BLaER1 treated with 17β-estradiol and CSF1 and Interleukin-3, amounts not matched to agents 10 nM and 100 nM (cell line): ENCODE data around the gene TRPC1.

ENCODE experiments used
- H3K27ac ChIP-seq, 11 experiments: shearing (Covaris generic); formaldehyde crosslinking; 2 replicates each; pipeline ENCODE4 v1.8.1; 2022
- H3K27me3 ChIP-seq, 11 experiments: shearing (Covaris generic); formaldehyde crosslinking; 2 replicates each; pipeline ENCODE4 v1.8.1; 2022
- H3K36me3 ChIP-seq, 11 experiments: shearing (Covaris generic); formaldehyde crosslinking; 2 replicates each; pipeline ENCODE4 v1.8.1; 2022
- H3K4me1 ChIP-seq, 10 experiments: shearing (Covaris generic); formaldehyde crosslinking; 2 replicates each; pipeline ENCODE4 v1.8.1; 2022
- H3K4me2 ChIP-seq, 11 experiments: shearing (Covaris generic); formaldehyde crosslinking; 2 replicates each; pipeline ENCODE4 v1.8.1; 2022
- H3K4me3 ChIP-seq, 10 experiments: shearing (Covaris generic); formaldehyde crosslinking; 2 replicates each; pipeline ENCODE4 v1.8.1; 2022
- H3K9ac ChIP-seq, 11 experiments: shearing (Covaris generic); formaldehyde crosslinking; 2 replicates each; pipeline ENCODE4 v1.8.1; 2022
- H3K9me3 ChIP-seq, 11 experiments: shearing (Covaris generic); formaldehyde crosslinking; replicated peaks in 1 of 11; 2 replicates each; pipeline ENCODE4 v1.8.1; 2022
- H4K20me1 ChIP-seq, 11 experiments: shearing (Covaris generic); formaldehyde crosslinking; 2 replicates each; pipeline ENCODE4 v1.8.1; 2022
- Cebpa-rat ChIP-seq, 11 experiments: shearing (Covaris generic); IDR thresholded peaks; 2 replicates each; pipeline ENCODE4 v1.8.1; 2022

The TRPC1 gene

DNA sequence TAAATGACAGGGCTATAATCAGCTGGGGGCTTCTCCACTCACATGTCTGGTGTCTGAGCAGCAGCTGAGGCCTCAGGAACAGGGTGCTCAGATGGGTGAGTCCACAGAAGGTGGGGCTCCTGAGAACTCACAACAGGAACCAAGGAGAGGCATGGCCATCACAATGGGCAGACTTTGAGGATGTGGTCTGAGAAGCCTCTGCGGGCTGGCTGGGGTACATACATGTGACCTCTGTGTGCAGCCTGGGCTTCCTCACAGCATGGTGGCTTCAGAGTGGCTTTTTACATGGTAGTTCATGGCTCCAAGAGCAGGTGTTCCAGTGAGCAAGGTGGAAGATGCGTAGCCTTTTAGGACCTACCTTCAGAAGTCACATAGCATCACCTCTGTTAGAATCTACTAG is 58.8 kb downstream of the TRPC1 start:
- Histone ChIP-seq H3K4me3 (no peak overlapping the region), H3K9ac (no peak overlapping the region), H3K4me2 (no peak overlapping the region), H3K9me3 (no peaks in the 10 kb centered on the region), H3K4me1 (no peaks in the 10 kb centered on the region), H4K20me1 (no peaks in the 10 kb centered on the region), H3K36me3 (no peaks in the 10 kb centered on the region), H3K27ac (no peak overlapping the region), H3K27me3 (no peaks in the 10 kb centered on the region)
- TF ChIP-seq Cebpa-rat (IDR thresholded peaks at IDR 0.05): no peak

DNA sequence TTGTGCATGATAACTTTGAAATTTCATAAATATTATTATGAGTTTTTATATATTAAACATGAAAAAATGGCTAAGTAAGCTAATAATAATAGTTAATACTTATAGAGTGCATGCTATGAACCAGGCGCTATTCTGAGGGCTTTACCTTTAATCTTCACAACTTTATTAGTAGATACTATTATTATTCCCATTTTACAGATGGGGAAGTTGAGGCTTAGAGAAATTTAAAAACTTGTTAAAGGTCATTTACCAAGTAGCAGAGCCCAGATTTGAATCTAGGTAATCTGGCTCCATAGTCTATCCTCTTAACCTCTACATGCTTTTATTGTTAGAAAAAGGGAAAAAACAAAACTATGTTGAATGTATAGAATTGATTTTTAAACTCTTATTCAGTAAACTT is 60.4 kb downstream of the TRPC1 start:
- Histone ChIP-seq H3K27me3 (no peaks in the 10 kb centered on the region), H4K20me1 (no peaks in the 10 kb centered on the region), H3K4me1 (no peaks in the 10 kb centered on the region), H3K4me3 (no peak overlapping the region), H3K36me3 (no peaks in the 10 kb centered on the region), H3K27ac (no peak overlapping the region), H3K9ac (no peak overlapping the region), H3K9me3 (no peaks in the 10 kb centered on the region), H3K4me2 (no peak overlapping the region)
- no peak for TF ChIP-seq Cebpa-rat (IDR thresholded peaks at IDR 0.05)

DNA sequence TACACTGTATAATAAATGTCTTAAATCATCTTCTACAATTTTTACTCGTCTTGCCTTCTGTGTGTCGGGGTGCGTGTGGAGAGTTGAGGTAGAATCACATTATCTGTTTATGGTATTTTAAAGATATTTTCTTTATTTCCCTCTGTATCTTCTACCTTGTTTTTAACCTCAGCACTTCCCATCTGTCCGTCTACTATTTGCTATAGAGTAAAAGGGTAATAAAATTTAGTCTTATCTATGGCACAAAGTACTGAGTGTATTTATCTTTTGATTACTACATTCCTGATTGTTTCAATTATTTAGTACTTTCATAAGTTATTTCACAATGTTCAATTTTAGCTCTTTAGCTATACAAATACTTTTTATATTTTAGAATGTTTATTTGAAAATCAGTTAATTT is 62.2 kb downstream of the TRPC1 start:
- no peak for TF ChIP-seq Cebpa-rat (IDR thresholded peaks at IDR 0.05)
- no peaks in the 10 kb centered on the region for H3K27me3 ChIP-seq
- H3K9me3 ChIP-seq: no peaks in the 10 kb centered on the region
- no peak overlapping the region for H3K27ac ChIP-seq
- H3K9ac ChIP-seq: no peak overlapping the region
- H3K4me3 ChIP-seq: no peak overlapping the region
- H4K20me1 ChIP-seq: no peaks in the 10 kb centered on the region
- H3K4me2 ChIP-seq: no peak overlapping the region
- H3K4me1 ChIP-seq: no peaks in the 10 kb centered on the region
- no peaks in the 10 kb centered on the region for H3K36me3 ChIP-seq

DNA sequence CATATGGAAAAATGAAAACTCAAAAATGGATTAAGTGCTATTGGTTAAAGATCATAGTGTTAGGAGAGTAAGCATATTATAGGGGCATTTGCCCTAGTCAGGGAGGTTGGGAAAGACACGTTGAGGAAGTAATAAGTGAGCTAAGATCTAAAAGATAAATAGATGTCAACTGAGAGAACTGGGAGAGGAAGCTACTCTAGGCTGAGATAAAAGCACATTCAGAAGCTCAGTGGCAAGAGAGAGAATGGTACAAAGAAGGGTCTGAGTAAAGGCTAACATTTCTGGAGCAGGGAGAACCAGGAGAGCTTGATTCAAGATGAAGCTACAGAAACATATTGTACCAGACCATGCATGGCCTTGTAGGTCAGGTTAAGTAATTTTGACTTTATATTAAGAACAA is 63.9 kb downstream of the TRPC1 start:
- no peaks in the 10 kb centered on the region for H4K20me1 ChIP-seq
- H3K36me3 ChIP-seq: no peaks in the 10 kb centered on the region

DNA sequence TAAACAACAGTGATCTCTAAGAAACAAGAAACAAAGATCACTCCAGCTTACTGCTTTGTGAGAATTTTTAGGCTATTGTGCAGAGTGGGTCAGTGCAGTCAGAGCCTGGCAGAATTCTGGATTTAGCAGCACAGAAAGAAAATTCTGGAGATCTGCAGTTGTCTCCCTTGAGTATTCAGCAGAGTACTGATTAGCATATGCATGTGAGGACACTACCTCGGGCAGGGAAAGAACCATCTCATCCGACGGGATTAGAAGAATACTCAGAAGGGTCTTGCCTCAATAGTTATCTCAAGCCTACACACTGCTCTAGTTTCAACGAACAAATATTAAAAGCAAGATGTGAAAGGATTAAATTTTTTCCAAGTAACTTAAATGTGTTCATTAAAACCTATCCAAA is 70.7 kb downstream of the TRPC1 start:
- no peak overlapping the region for H3K4me2 ChIP-seq
- no peak overlapping the region for H3K4me3 ChIP-seq
- H4K20me1 ChIP-seq: no peaks in the 10 kb centered on the region
- no peak for TF ChIP-seq Cebpa-rat (IDR thresholded peaks at IDR 0.05)
- no peaks in the 10 kb centered on the region for H3K4me1 ChIP-seq
- no peaks in the 10 kb centered on the region for H3K27me3 ChIP-seq
- H3K9me3 ChIP-seq: no peaks in the 10 kb centered on the region
- no peak overlapping the region for H3K27ac ChIP-seq
- H3K9ac ChIP-seq: no peak overlapping the region
- H3K36me3 ChIP-seq: no peaks in the 10 kb centered on the region

More for the DNA sequence above, 63.9 kb downstream of the TRPC1 start:
- Histone ChIP-seq H3K4me2 (no peak overlapping the region), H3K9me3 (no peaks in the 10 kb centered on the region), H3K9ac (no peak overlapping the region), H3K4me1 (no peaks in the 10 kb centered on the region), H3K27ac (no peak overlapping the region), H3K4me3 (no peak overlapping the region), H3K27me3 (no peaks in the 10 kb centered on the region)
- TF ChIP-seq Cebpa-rat (IDR thresholded peaks at IDR 0.05): no peak

DNA sequence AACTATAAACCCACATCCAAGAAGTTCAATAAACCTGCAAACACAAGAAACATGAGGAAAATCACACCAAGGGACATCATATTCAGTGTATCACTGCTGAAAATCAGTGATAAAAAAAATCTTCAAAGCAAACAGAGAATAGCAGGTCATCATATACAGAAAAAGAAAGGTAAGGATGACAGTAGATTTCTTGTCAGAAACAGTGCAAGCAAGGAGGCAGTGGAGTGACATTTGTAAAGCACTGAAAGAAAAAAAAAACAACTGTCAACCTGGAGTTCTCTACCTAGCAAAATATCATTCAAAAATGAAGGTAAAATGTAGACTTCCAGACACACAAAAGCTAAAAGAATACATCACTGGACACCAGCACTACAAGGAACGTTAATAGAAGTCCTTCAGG is 71.5 kb downstream of the TRPC1 start:
- Histone ChIP-seq H3K36me3 (no peaks in the 10 kb centered on the region), H3K9ac (no peak overlapping the region), H3K9me3 (no peaks in the 10 kb centered on the region), H3K4me3 (no peak overlapping the region), H3K4me1 (no peaks in the 10 kb centered on the region), H3K27me3 (no peaks in the 10 kb centered on the region), H3K27ac (no peak overlapping the region), H4K20me1 (no peaks in the 10 kb centered on the region), H3K4me2 (no peak overlapping the region)
- no peak for TF ChIP-seq Cebpa-rat (IDR thresholded peaks at IDR 0.05)

DNA sequence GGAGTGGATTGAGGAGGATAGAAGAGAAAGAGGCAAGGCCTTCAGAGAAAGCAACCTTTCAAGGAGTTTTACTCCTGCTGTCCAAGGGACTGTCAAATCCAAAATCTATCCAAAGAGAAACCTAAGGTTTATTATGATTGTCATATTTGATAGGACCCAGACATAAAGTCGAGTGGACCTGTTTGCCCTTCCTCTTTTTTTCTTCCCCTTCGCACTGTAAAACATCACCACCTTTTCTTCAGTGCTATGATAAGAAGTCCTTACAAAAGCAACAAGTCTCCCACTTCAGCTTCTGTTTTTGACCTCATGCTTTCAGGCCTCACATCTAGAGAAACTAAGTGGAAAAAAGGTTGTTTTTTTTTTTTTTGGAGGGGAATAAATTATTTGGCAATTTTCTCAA is 73.0 kb downstream of the TRPC1 start:
- Histone ChIP-seq H4K20me1 (no peaks in the 10 kb centered on the region), H3K27me3 (no peaks in the 10 kb centered on the region)

DNA sequence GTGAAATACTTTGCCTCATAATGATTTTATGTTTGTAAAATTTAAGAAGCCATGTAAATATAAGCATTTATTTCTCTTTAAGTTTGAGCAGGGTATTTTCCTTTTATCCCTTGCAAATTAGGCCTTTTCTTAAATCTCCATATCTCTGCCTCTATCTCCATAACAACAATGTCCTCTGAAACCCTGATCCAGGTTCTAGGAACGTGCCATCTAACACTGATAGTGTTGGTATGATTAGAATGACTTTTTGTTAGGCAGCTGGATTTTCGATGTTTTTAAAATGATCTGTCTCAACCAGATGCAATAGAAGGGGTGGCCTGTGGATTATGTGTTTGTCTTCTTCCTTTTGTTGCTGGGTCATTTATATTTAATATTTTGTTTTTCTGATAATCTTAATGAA is 77.9 kb downstream of the TRPC1 start:
- no peaks in the 10 kb centered on the region for H3K4me1 ChIP-seq
- peaks cover 0 to 5% (median 0%) of the 10 kb centered on the region in 11 experiments; a peak in 1 of 22 replicates for H3K36me3 ChIP-seq
- no peaks in the 10 kb centered on the region for H4K20me1 ChIP-seq
- no peak overlapping the region for H3K9ac ChIP-seq
- H3K4me3 ChIP-seq: no peak overlapping the region
- no peaks in the 10 kb centered on the region for H3K27me3 ChIP-seq
- no peaks in the 10 kb centered on the region for H3K9me3 ChIP-seq
- no peak overlapping the region for H3K27ac ChIP-seq
- no peak for TF ChIP-seq Cebpa-rat (IDR thresholded peaks at IDR 0.05)
- no peak overlapping the region for H3K4me2 ChIP-seq

More for the DNA sequence above, 73.0 kb downstream of the TRPC1 start:
- Histone ChIP-seq H3K36me3 (no peaks in the 10 kb centered on the region), H3K9me3 (no peaks in the 10 kb centered on the region), H3K27ac (no peak overlapping the region), H3K4me2 (no peak overlapping the region), H3K4me3 (no peak overlapping the region), H3K9ac (no peak overlapping the region), H3K4me1 (no peaks in the 10 kb centered on the region)
- no peak for TF ChIP-seq Cebpa-rat (IDR thresholded peaks at IDR 0.05)

DNA sequence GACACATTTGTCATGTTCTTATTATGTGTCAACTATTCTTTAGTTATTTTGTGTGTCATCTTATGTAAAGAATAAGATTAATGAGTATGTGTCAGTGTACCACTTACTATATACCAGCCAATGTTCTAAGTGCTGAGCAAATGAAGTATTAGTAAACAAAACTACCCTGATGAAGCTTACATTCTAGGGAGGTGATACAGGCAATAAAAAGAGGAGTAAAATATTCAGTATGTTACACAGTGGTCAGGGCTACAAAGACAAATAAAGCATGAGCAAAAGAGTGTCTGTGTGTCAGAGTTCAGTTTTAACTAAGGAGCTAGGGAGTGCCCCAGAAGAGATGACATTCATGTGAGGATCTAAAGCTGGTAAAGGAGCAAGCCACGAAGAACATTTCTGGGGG is 79.1 kb downstream of the TRPC1 start:
- peaks cover 0 to 5% (median 0%) of the 10 kb centered on the region in 11 experiments; a peak in 1 of 22 replicates for H3K36me3 ChIP-seq
- TF ChIP-seq Cebpa-rat (IDR thresholded peaks at IDR 0.05): no peak
- H3K27me3 ChIP-seq: no peaks in the 10 kb centered on the region
- H3K4me2 ChIP-seq: no peak overlapping the region
- H3K4me1 ChIP-seq: no peaks in the 10 kb centered on the region
- no peaks in the 10 kb centered on the region for H3K9me3 ChIP-seq
- H3K9ac ChIP-seq: no peak overlapping the region
- H4K20me1 ChIP-seq: no peaks in the 10 kb centered on the region
- H3K27ac ChIP-seq: no peak overlapping the region
- no peak overlapping the region for H3K4me3 ChIP-seq

DNA sequence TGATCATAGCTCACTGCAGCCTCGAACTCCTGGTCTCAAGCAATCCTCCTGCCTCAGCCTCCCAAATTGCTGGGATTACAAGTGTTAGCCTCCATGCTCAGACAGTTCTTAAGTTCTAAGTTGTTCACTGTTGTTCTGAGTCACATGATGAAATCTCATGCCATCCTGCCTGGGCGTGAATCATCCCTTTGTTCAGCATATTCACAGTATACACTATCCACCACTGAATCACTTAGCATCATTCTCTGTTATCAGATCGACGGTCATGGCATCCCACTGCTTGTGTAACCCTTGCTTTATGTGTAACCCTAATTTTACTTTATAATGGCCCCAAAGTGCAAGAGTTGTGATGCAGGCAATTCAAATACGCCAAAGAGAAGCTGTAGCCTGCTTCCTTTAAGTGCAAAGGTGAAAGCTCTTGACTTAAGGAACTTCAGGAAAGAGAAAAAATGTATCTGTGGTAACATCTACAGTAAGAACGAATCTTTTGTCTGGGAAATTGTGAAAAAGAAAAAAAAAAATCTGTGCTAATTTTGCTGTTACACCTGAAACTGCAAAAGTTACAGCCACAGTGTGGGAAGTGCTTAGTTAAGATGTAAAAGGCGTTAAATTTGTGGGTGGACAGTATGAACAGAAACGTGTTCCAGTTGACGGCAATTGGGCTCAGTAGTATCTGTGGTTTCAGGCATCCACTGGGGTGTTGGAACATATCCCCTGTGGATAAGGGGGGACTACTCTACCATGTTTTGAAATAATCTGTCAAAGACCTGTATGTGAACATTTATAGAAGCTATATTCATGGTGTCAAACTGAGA is 84.5 kb downstream of the TRPC1 start:
- Histone ChIP-seq H4K20me1 (no peaks in the 10 kb centered on the region), H3K27ac (no peak overlapping the region), H3K27me3 (no peaks in the 10 kb centered on the region), H3K4me3 (no peak overlapping the region), H3K9me3 (no peaks in the 10 kb centered on the region), H3K4me1 (no peaks in the 10 kb centered on the region), H3K9ac (no peak overlapping the region), H3K4me2 (no peak overlapping the region), H3K36me3 (peaks cover 0 to 5% (median 0%) of the 10 kb centered on the region in 11 experiments; a peak in 1 of 22 replicates)
- no peak for TF ChIP-seq Cebpa-rat (IDR thresholded peaks at IDR 0.05)
